NB4 (cell line): Measurements from ENCODE around the gene COL6A3.

Source experiments
- MAX ChIP-seq: IDR thresholded peaks from 2 replicates; pipeline ENCODE4 v1.6.1; 2011; ENCODE audit warnings: low read depth, low read length
- MYC ChIP-seq: IDR thresholded peaks from 2 replicates; pipeline ENCODE4 v1.6.1; 2011; ENCODE audit warnings: low read depth, low read length
- POLR2A ChIP-seq: IDR thresholded peaks from 2 replicates; pipeline ENCODE4 v1.6.1; 2011; ENCODE audit warnings: mild to moderate bottlenecking; ENCODE audit not compliant: insufficient read length; ENCODE audit errors: extremely low read depth
- TF ChIP-seq, protein P1 (sequence below): IDR thresholded peaks from one replicate; pipeline ENCODE4 v1.5.1; 2012; ENCODE audit warnings: low read depth, low read length

GRCh38 chr2:237321746-237322145, 92.2 kb downstream of the COL6A3 start:
- TF ChIP-seq, protein P1, sequence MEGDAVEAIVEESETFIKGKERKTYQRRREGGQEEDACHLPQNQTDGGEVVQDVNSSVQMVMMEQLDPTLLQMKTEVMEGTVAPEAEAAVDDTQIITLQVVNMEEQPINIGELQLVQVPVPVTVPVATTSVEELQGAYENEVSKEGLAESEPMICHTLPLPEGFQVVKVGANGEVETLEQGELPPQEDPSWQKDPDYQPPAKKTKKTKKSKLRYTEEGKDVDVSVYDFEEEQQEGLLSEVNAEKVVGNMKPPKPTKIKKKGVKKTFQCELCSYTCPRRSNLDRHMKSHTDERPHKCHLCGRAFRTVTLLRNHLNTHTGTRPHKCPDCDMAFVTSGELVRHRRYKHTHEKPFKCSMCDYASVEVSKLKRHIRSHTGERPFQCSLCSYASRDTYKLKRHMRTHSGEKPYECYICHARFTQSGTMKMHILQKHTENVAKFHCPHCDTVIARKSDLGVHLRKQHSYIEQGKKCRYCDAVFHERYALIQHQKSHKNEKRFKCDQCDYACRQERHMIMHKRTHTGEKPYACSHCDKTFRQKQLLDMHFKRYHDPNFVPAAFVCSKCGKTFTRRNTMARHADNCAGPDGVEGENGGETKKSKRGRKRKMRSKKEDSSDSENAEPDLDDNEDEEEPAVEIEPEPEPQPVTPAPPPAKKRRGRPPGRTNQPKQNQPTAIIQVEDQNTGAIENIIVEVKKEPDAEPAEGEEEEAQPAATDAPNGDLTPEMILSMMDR = no peak
- no peak for TF ChIP-seq POLR2A
- no peak for TF ChIP-seq MAX
- no peak for TF ChIP-seq MYC
